Left colon (tissue), 2 donors: Measurements from ENCODE around the gene MMD2. TPM values are rescaled to one million over a fixed set of nuclear protein-coding genes. Genes with fewer than 3 reads are reported as not detected.

ENCODE experiments used
- ATAC-seq: fragments of 200-7000 bp; cut with Tn5 transposase; one replicate; pipeline ENCODE4 v1.9.1; 2020; ENCODE audit warnings: mild to moderate bottlenecking, moderate library complexity
- DNase-seq, 2 donors: peaks; one replicate each; pipeline ENCODE4 v3.0.0-alpha.2; 2020
- intact Hi-C, 2 donors: fragments of 100-400 bp; cut with DNase I in 1 of 2; cut with micrococcal nuclease in 1 of 2; formaldehyde crosslinking; loops; one replicate each; pipeline versions ENCODE4 v1.11.2 to v1.14.0; 2022; cut with DNase I, micrococcal nuclease
- total RNA-seq, 2 donors: library from RNA; stranded (reverse); fragmentation: NEBNext Ultra II Directional; extraction: Animal tissue kit (Norgen Biotek cat#: 25700); gene quantifications; one replicate each; pipeline ENCODE4 v1.2.1, GENCODE V29; 2021
- donor health status: DM: no; HTN: no; CAD: no.
- donor health status: DM: yes; HTN: yes; CAD: no.

The MMD2 gene
- total RNA-seq, 2 donors from 2014 or later = not detected

- DNase-seq (no peak), ATAC-seq (no peak)
- intact Hi-C loops = no loop called here
These were observed 79.4 kb downstream of the MMD2 start for GRCh38 chr7:4879396-4880081.

GRCh38 chr7:4878336-4879335, 80.4 kb downstream of the MMD2 start:
- intact Hi-C loops = no loop called here
- ATAC-seq (no peak), DNase-seq (no peak)

GRCh38 chr7:4876586-4876985, 82.4 kb downstream of the MMD2 start:
- DNase-seq = no peak

GRCh38 chr7:4875391-4875790, 83.6 kb downstream of the MMD2 start:
- ATAC-seq (no peak), DNase-seq (no peak)
- intact Hi-C loops = no loop called here

More at GRCh38 chr7:4876586-4876985, 82.4 kb downstream of the MMD2 start:
- no peak for ATAC-seq
- intact Hi-C loops = no loop called here

- DNase-seq (no peak), ATAC-seq (no peak)
- intact Hi-C loops = no loop called here
These were observed 85.7 kb downstream of the MMD2 start for GRCh38 chr7:4873071-4873944.

- ATAC-seq (no peak), DNase-seq (no peak)
- intact Hi-C loops = no loop called here
These were observed 86.9 kb downstream of the MMD2 start for GRCh38 chr7:4871930-4872675.

GRCh38 chr7:4871056-4871680, 87.8 kb downstream of the MMD2 start:
- intact Hi-C loops = no loop called here
- ATAC-seq = no peak
- no peak for DNase-seq

GRCh38 chr7:4868493-4868892, 90.5 kb downstream of the MMD2 start:
- DNase-seq (no peak), ATAC-seq (no peak)
- intact Hi-C loops = no loop called here

- DNase-seq = no peak
- intact Hi-C loops = no loop called here
- no peak for ATAC-seq
These were observed 92.2 kb downstream of the MMD2 start for GRCh38 chr7:4866528-4867496.

- ATAC-seq (no peak), DNase-seq (no peak)
- intact Hi-C loops = no loop called here
These were observed 96.8 kb downstream of the MMD2 start for GRCh38 chr7:4862156-4862555.

- no peak for DNase-seq
- no peak for ATAC-seq
- intact Hi-C loops = no loop called here
These were observed 97.3 kb downstream of the MMD2 start, which contains the start of gene PAPOLB for GRCh38 chr7:4861673-4862072. TSS of gene PAPOLB (minus strand) at chr7:4862030. CDS start at chr7:4861810, 220 bp downstream.

GRCh38 chr7:4861227-4861626, 97.8 kb downstream of the MMD2 start:
- intact Hi-C loops = no loop called here
- no peak for ATAC-seq
- no peak for DNase-seq

GRCh38 chr7:4857189-4857588, 101.8 kb downstream of the MMD2 start:
- intact Hi-C loops = no loop called here
- ATAC-seq (no peak), DNase-seq (no peak)

GRCh38 chr7:4856336-4857057, 102.5 kb downstream of the MMD2 start:
- intact Hi-C loops = no loop called here

More at GRCh38 chr7:4856336-4857057, 102.5 kb downstream of the MMD2 start:
- DNase-seq = no peak
- no peak for ATAC-seq
